H4 (cell line): ENCODE results near the gene PTPRT. TPM values are rescaled to one million over a fixed set of nuclear protein-coding genes. Genes with fewer than 3 reads are reported as not detected.

Experiments used
- DNase-seq: peaks from one replicate; pipeline ENCODE4 v3.0.0-alpha.2; 2015; ENCODE audit warnings: low spot score
- total RNA-seq: library from RNA; depleted of rRNA; stranded (reverse); fragments of >200 nt; shearing (Covaris generic); gene quantifications from 2 replicates; pipeline ENCODE4 v1.2.3, GENCODE V29; 2014

PTPRT gene
- total RNA-seq, 1 experiment from 2014 or later = not detected

DNA sequence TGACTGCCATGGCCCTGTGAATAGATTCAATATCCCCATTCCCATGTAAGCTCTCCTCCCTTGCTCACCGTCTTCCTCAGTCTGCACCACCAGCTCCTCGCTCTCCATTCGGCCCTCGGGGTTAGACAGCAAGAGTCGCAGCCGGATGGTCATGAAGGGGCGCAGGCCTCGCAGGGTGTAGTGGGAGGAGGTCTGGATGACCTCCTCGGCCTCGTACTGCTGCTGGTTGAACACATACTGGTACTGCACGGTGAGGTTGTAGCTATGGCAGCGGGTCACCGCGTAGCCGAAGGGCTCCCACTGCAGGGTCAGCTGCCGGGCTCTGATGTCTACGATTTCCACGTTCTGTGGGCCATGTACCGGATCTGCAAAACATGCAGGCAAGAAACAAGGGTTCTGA is 717.5 kb downstream of the PTPRT start:
- DNase-seq = no peak

DNA sequence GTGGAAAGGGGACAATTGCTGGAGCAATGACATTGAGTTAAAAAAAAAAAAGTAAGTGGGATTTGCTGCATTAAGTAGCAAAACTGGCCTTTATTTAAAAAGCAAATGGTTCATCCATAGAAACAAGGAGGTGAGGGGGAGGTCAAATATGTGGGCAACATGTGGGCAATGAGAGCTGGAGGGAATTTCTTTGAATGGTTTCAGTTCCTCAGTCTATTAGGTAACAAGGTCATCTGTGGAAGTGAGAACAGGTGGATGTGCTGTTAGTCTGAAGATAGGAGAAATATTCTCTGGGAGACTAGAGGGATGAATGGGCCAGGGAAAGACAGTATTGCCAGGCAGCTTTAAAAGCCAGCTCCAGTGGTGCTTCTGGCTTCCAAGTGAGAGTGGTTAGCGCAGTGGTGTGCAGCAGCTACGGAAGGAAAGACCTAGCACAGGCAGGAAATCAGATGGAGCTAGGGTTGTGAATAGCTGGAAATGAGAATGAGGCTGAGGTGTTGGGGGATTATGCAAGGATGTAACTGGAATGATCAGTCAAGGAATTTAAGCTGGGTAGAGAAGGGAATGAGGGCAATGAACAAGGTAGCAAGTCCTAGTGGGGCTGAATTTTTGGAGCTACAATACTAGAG is 727.6 kb downstream of the PTPRT start:
- DNase-seq = no peak

DNA sequence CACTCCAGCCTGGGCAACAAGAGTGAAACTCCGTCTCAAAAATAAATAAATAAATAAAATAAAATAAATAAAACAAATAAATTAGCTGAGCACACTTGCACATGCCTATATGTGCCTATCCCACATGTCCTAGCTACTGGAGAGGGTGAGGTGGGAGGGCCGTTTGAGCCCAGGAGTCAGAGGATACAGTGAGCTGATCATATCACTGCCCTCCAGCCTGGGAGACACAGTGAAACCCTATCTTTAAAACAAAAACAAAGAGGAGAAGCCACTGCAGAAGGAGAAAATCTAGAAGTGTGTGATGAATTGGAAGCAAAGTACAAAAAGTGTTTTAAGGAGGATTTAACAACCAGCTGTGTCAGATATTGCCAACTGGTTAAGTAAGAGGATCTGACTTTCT is 728.4 kb downstream of the PTPRT start:
- no peak for DNase-seq

DNA sequence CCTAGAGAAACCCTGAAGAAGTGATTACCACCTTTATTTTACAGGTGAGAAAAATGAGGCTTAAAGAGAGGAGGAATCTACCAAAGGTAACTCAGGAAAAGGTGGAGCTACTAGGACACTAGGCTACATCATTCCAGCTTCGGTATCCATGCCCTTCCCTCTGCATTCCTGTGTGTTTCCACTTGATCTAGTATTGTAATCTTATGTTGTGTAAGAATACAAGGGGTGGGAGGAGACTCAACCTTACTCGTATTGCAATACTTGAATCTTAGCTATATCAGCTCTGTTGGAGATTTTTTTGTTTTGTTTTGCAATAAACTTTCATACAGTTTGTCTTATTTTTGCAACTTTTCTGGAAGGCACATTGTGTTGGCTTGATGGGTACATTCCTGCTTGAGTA is 742.4 kb downstream of the PTPRT start:
- no peak for DNase-seq

DNA sequence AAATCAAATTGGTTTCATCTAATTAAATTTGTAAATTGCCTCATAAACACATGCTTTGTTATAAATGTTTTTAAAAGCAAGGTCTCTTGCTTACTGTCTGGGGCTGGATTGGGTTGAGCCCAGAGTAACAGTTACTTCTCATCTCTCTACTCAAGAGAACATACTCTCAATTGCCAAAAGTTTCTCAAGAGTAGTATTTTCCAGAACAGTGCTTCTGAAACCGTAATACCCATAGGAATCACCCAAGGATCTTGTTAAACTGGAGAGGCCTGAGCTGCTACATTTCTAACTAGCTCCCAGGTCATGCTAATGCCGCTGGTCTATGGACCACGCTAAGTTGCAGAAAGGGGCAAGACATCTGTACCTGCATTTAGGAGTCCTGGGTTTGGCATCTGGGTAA is 744.9 kb downstream of the PTPRT start:
- DNase-seq = no peak

DNA sequence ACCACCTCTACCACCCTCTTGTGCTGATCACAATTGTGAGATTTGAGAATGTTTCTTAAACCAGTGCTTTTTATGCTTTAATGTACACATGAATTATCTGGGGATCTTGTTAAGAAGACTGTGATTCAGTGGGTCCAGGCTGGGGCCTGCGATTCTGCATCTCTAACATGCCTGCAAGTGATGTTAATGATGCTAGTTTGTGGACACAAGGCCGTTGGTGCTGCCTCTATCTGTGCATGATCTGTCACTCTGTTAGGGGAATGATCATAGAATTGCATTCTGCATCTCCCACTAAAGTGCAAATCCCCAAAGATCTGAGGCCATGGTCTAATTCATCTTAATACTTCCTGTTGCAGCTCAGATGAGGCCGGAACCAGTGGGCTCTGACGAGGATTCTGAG is 746.5 kb downstream of the PTPRT start:
- no peak for DNase-seq

DNA sequence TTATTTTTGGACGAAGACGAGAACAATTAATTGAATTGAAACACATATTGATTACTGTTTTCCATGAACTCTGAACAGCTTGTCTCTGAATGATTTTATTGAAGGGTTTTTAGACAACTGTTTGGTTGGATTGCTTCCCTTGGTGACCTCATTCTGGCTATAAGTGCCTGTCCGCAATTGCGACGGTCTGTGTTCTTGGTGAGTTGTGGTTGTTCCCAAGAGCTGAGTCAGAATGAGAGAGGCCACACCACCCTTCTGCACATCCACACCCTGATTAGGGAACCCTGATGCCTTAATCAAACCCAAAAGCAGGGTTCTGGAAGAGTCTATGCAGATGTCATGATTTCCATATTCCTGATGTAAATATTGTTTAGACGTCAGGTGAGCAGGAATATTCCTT is 747.0 kb downstream of the PTPRT start:
- no peak for DNase-seq

DNA sequence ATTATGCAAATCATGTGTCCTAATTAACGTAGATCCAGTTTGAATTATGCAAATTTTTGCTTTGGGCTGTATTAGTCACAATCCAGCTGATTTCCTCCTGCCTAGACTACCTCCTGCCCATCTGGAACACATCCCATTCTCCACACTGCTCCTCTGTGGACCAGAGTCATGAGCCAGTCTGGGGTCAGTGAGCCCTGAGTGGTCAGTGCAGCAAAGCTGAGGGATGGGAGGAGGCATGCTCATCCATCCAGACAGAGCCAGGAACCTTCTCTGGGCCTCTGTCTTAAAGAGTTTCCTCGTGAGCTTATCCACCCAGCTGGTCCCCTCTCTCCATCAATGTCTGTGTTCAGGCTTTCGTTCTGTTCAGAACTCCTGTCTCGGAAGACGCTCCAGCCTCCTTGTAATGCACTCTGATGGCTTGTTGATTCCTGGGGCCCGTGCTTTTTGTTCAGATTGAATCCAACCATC is 747.8 kb downstream of the PTPRT start:
- DNase-seq = no peak

DNA sequence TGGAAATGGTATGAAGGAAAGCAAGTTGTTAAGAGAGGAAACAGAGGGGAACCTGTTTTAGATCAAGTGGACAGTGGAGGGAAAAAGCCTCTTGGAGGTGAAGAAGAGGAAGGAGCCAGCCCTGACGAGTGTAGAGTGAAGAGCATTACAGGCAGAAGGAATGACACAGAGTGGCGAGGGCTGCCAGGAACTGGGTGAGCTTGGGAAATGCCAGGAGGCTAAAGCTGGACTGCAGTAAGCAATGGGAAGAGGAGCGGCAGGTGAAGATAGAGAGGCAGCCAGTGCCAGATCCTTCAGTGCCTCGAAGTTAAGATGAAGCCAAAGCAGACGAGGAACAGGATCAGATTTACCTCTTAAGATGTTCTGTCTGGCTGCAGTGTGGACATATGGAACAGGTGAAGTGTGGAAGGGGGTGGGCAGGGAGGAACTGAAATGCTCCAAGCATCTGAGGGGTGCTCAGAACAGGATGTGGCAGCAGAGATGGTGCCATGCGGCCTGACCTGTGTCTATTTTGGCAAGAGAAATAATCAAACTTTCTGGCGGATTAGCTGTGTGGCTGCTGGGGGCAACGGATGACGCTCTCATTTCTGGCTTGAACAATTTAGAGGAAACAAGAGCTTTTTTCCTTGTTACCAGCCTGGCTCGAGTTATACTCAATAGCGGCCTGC is 748.4 kb downstream of the PTPRT start:
- DNase-seq = no peak

DNA sequence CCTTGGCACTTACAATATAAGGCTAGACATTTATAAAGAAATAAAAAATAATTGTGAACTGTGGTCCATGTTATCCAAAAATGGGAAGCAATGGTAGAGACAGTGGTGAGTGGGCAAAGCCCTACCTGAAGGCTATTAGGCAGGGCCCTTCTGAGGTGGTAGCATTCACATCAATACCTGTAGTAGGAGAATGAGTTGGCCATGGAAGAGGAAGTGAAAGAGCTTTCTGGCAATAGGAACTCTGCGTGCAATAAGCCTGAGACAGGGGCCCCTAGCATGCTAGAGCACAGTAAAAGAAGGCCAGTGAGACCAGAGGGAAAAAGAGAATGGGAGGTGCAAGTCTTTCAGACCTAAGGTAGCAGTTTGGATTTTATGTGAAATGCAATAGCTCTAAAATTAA is 754.5 kb downstream of the PTPRT start:
- DNase-seq = no peak

DNA sequence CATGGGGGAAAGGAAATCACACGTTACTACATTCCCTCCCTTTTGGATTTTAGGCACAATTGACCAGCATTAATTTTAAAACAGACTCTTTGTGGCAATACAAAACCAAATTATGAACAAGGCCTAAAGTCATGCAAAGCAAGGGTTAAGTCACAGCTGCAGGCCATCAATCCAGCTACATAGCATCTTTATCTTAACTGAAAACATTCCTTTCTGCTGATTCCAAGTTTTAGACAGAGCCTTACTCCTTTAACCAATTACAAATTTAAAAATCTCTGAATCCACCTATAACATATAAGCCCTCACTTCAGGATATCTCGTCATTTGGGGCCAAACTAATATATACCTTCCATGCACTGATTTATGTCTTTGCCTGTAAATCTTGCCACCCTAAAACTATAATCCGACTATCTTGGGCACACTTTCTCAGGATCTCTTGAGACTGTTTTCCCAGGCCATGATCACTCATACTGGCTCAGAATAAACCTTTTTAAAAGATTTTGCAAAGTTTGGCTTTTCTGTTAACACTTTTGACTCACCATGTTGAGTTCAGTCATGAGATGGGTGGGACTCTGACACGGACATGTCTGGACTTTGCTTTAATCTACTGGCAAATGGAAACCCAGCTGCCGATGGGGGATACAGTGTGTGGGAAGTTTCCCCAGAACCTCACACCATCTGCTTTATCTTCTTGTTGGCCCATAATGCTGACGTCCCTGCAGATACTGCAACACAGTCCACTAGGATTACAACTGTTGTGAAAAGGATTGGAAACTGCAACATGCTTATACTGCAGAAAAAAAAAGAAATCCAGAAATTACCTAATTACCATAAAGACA is 757.0 kb downstream of the PTPRT start:
- no peak for DNase-seq

DNA sequence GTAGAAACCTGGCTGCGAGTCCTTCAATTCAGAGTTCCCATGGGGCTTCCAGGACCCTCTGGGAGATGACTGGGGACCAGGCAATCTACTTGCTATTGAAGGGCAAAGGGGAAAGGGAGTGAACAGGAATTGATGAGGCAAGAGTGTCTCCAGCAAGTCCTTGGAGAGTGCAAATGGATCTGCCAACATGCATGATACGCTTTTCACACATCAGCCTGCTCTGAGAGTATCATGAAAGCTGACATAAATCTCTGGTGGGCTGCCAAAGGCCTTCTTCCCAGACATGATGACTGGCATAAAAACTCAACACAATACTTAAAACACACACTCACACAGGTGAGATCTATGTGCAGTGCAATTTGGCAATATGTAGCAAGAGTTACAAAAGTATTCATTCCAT is 759.1 kb downstream of the PTPRT start:
- DNase-seq = no peak

DNA sequence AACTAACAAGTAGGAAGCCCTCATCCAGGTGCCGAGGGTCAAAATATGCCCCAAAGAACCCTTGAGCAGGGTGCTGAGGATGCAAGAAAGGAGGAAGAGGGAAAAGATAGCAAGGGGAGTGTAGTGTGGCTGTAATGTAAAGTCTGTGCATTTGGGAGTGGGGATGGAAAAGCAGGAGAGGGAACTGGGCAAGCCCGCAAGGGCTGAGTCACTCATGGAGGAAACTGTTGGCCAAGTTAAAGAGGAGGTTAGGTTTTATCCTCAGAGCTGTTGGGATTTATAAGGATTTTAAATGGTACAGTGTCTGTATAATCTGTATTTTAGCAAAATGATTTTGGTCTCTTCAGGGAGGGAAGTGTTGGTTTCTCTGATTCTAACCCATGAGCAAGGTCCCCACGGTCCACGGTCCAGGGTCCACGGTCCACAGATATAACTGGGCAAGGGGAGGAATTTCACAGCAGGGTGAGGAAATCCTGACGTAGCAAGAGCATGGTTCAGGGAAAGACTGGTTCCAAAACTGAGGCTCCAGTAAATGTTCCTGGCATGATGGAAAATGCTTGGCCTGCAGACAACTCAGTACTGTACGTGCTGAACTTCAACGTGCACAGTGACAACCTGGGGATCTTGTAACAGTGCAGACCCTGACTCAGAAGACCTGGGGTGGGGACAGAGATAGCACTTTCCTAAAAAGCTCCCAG is 759.8 kb downstream of the PTPRT start:
- no peak for DNase-seq

DNA sequence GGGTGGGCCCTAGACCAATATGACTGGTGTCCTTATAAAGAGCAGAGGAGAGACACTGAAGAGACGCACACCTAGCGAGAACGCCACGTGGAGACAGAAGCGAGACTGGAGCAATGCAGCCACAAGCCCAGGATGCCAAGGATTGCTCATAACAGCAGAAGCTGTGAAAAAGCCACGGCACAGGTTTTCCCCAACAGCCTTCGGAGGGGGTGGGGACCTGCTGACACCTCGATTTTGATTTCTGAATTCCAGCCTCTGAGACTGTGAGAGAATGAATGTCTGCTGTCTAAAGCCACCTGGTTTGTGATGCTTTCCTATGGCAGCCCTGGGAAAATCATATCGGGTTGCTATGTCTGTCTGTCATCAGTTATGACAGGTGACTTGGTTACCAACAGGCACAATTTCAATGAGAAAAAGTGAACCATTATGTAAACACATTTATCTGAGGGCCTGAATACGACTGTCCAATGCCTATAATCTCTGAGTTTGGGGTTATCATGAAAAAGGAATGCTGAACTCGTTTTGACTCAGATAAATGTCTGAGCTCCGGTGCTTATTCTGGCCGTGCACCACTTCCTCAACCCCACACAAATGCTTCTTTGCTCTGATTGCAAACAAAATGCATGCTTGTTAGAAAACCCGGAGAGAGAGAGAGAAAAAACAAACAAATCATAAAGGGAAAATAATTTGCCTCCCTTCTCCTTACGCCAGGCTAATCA is 769.7 kb downstream of the PTPRT start:
- no peak for DNase-seq

DNA sequence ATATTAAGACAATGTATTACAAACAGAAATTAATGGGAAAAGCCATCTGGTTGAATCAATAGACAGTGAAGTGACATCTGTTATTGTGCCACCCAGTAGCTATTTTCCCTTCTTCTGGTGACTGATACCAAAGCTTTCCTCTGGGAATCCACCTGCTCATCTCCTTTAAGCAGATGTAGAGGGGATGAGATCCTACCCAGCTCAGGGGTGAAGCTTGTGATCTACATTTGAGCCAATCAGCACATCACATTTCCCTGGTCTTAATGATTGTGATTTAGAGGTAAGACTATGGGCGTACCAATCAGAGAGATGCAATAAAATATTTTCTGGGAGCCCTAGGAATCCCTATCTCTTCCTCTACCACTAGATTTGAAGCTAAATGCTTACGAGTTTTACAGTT is 782.9 kb downstream of the PTPRT start:
- no peak for DNase-seq

DNA sequence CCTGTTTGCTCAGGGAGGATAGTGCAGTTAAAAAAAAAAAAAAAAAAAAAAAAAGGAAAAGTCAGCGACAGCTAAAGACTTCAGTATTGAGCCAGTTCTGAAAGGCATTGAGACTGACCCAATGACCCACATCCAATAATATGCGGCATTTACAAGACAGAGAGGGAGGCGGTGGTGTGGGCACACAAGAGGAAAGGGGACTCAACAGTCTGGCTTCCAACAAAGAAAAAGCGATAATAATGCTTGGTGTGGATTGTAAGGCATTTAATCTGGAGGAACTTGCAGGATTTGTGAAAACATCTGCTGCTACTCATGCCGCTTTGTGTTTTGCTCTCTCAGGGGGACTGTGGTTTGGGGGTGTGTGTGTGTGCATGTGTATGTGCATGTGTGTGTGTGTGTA is 787.3 kb downstream of the PTPRT start:
- no peak for DNase-seq

DNA sequence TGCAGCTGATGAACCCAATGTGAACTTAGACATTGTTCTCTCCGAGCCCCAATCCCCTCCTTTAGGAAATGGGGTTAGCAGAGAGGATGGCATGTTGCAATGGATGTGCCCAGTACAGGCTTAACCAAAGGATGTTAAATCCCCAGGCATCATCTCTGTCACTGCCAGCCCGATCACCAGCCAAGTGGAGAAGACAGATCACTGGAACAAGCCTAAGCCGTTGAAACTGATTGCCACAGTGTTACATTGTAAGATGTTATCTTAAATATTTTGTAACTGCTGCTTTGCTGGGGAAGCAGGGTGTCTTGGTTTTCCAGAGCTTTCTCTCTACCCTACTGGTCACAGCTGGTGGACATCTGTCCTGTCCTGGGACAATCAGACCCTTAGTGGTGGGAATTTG is 788.1 kb downstream of the PTPRT start:
- DNase-seq = no peak

DNA sequence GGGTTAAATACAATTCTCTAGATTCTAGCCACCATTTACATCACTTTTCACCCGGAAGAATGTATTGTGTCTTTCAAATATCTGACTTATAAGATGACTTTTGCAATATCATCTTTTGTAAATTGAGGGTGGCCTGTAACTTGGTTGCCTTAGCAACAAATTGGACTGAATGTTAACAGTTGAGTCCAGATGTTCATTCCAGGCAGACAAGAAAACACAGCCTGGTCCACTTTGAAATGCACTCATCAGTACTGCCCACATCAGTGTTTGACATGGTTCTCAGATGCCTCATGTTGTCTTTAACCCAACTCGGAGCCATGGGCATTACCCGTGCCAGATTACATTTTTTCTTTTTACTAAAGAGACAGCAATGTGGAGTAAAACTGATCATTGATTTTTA is 789.9 kb downstream of the PTPRT start:
- no peak for DNase-seq

DNA sequence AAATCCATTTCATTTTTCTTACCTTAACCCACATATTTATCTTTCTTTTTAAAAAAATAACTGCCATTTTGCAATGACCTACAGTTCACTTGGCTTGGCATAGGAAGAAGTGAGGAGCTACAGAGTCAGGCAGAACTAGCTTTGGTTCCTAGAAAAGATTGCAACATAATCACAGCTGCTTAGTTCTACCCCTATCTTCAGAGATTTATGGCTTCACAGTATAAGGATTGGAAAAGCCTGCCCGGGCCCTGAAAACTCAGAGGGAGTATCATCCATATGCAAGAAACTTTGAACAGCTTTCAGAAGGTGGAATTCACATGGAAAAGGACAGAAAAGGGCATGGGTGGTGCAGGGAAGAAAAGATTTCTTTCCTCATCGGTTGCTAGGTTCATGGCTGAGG is 797.3 kb downstream of the PTPRT start:
- DNase-seq = no peak

DNA sequence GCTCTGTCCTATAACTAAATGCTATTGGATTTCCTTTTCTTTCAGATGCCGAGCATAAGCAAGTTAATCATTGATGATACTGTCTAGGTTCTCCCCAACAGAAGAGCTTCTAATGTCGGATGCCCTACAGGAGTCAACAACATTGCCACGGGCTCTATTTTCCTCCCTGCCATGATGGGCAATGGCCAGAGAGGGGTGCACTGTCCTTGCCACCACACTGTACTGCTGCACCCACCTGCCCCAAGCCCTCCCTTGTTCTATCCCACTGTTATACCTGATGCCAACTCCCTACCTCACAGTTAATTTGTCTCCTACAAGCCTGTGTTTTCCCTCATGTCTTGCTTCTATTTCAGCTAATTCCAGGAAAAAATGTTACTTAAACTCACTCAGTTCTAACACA is 797.9 kb downstream of the PTPRT start:
- no peak for DNase-seq

DNA sequence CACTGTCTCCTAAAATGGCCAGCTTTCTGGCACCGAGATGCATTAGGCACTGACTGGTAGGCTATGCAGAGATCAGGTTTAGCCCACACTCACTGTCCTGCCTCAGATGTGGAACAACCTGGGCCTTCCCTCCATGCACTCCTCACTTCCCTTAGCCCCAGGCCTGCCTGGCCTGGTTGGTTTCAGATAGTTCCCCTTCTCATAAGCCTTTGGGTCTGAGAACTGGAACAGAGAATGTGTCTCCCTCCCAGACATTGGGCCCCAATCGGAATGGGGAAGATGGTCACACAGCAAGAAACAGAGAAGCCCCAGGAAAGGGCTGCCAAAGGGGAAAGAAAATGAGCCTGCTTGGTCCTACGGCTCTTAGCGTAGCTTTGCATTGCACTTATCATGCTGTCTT is 809.4 kb downstream of the PTPRT start:
- no peak for DNase-seq

DNA sequence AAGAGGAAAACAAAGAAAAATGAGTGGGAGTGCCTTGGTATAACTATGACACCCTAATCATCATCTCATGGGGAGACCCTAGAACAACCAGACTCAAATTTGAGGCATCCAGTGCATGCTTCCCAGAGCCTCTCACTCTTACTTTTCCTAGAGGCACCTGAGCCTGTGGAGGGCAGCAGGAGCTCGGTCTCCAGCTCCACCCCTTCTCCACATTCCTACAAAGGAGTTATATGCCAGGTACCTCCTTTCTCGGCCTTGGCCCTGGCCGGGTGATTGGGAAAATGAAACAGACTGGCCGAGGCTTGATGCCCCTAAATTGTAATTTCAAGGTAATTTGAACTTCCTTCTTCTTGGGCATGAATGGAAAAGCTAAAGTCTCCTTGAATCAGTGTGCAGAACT is 810.3 kb downstream of the PTPRT start:
- DNase-seq = no peak
